Measurements from ENCODE around the gene KBTBD12.

DNA sequence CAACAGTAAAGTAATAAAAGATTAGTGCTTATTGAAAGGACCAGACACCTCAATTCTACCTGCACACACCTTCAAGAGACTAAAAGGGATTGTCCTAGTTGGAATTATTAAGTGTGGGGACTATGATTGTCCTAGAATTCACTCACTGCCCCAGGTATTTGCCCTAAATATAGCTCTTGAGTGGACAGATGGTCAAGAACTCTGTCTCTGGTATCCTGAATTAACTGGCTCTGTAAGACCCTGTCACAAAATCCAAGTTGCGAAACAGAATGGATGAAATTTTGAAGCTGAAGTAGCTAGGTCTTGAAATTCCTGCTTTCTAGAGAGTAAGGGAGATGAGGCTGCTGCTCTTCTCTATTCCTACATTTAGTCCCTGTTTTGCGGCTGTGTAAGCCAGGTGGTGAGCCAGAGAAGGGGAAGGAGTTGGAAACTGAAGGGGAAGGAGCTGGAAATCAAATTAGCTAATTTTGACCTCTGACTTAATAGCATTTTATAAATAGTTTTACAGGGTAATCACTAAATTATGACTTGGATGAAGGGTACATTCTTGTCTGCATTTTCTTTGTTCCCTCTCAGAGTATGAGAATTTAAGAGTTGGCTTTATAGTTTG lies 34.5 kb downstream of the KBTBD12 start:
- TF ChIP-seq, protein P1, sequence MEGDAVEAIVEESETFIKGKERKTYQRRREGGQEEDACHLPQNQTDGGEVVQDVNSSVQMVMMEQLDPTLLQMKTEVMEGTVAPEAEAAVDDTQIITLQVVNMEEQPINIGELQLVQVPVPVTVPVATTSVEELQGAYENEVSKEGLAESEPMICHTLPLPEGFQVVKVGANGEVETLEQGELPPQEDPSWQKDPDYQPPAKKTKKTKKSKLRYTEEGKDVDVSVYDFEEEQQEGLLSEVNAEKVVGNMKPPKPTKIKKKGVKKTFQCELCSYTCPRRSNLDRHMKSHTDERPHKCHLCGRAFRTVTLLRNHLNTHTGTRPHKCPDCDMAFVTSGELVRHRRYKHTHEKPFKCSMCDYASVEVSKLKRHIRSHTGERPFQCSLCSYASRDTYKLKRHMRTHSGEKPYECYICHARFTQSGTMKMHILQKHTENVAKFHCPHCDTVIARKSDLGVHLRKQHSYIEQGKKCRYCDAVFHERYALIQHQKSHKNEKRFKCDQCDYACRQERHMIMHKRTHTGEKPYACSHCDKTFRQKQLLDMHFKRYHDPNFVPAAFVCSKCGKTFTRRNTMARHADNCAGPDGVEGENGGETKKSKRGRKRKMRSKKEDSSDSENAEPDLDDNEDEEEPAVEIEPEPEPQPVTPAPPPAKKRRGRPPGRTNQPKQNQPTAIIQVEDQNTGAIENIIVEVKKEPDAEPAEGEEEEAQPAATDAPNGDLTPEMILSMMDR (IDR thresholded peaks at IDR 0.05): no peak
- TF ChIP-seq POLR2A (IDR thresholded peaks at IDR 0.05): no peak

Measured in heart left ventricle (tissue), 13 donors.